HepG2 (cell line): ENCODE measurements around the gene NABP1. TPM values are rescaled to one million over a fixed set of nuclear protein-coding genes. Genes with fewer than 3 reads are reported as not detected.
A peak's percentile ranks its signal among the peaks of the same experiment; 100 is the strongest.

Experiments
- CEBPB ChIP-seq: IDR thresholded peaks from 2 replicates; pipeline ENCODE4 v1.6.1; 2011; ENCODE audit warnings: low read depth, low read length, improper control_type of control experiment, borderline replicate concordance
- CREM ChIP-seq, 2 experiments: sonication (generic) in 1 of 2; formaldehyde crosslinking in 1 of 2; IDR thresholded peaks; 2 replicates each; pipeline versions ENCODE4 v1.4.0 to v1.6.1; 2016 to 2020; ENCODE audit warnings: antibody characterized with exemption in 1 of 2, mild to moderate bottlenecking in 1 of 2, missing genetic modification reagents in 1 of 2
- E2F2 ChIP-seq: sonication (generic); formaldehyde crosslinking; IDR thresholded peaks from 2 replicates; pipeline ENCODE4 v1.4.0; 2020; ENCODE audit warnings: missing genetic modification reagents, borderline replicate concordance
- FOXA1 ChIP-seq, 2 experiments: fragments of 450-650 bp in 1 of 2; sonication (generic) in 1 of 2; formaldehyde crosslinking in 1 of 2; IDR thresholded peaks; 2 replicates each; pipeline versions ENCODE4 v1.4.0 to v1.6.1; 2016 to 2020; ENCODE audit warnings: missing genetic modification reagents in 1 of 2
- FOXP1 ChIP-seq, 2 experiments: fragments of 450-650 bp in 1 of 2; IDR thresholded peaks; 2 replicates each; pipeline ENCODE4 v1.6.1; 2017 to 2018; ENCODE audit warnings: antibody characterized with exemption in 1 of 2
- GMEB2 ChIP-seq: IDR thresholded peaks from 2 replicates; pipeline ENCODE4 v1.6.1; 2016; ENCODE audit warnings: missing biosample characterization, missing genetic modification reagents, low read depth
- HMG20A ChIP-seq: IDR thresholded peaks from 2 replicates; pipeline ENCODE4 v1.6.1; 2016; ENCODE audit warnings: borderline replicate concordance
- PLRG1 ChIP-seq: fragments of 450-650 bp; conservative IDR thresholded peaks from 2 replicates; pipeline ENCODE4 v1.6.1; 2016
- POLR2AphosphoS2 ChIP-seq: IDR thresholded peaks from 2 replicates; pipeline ENCODE4 v1.6.1; 2011; ENCODE audit warnings: low read depth, low read length, improper control_type of control experiment
- SNAPC4 ChIP-seq: sonication (generic); formaldehyde crosslinking; IDR thresholded peaks from 2 replicates; pipeline ENCODE4 v1.4.0; 2020; ENCODE audit warnings: mild to moderate bottlenecking, missing genetic modification reagents
- SP140L ChIP-seq: sonication (generic); formaldehyde crosslinking; IDR thresholded peaks from 2 replicates; pipeline ENCODE4 v1.4.0; 2020; ENCODE audit warnings: missing genetic modification reagents, borderline replicate concordance
- TCF7 ChIP-seq: sonication (generic); IDR thresholded peaks from 2 replicates; pipeline ENCODE4 v1.6.1; 2016; ENCODE audit warnings: antibody characterized with exemption, low read depth
- TRIM22 ChIP-seq: fragments of 450-650 bp; IDR thresholded peaks from 2 replicates; pipeline ENCODE4 v1.6.1; 2017
- ZNF451 ChIP-seq: sonication (generic); formaldehyde crosslinking; IDR thresholded peaks from 2 replicates; pipeline ENCODE4 v1.5.0; 2020; ENCODE audit warnings: mild to moderate bottlenecking, missing genetic modification reagents
- ZNF710 ChIP-seq: sonication (generic); formaldehyde crosslinking; IDR thresholded peaks from 2 replicates; pipeline ENCODE4 v1.5.0; 2020; ENCODE audit warnings: mild to moderate bottlenecking, missing genetic modification reagents, borderline replicate concordance
- ZNF737 ChIP-seq: sonication (generic); formaldehyde crosslinking; IDR thresholded peaks from 2 replicates; pipeline ENCODE4 v1.5.0; 2020; ENCODE audit warnings: missing genetic modification reagents, mild to moderate bottlenecking, borderline replicate concordance
- ZNF879 ChIP-seq: sonication (generic); formaldehyde crosslinking; IDR thresholded peaks from 2 replicates; pipeline ENCODE4 v1.8.1; 2023; ENCODE audit warnings: missing genetic modification reagents
- polyA plus RNA-seq, 8 experiments: library from polyadenylated mRNA; depleted of rRNA in 3 of 8; stranded (reverse) in 7 of 8; unstranded in 1 of 8; fragments of >200 nt; fragmentation: Illumina TruSeq in 4 of 8; extraction: Trizol in 4 of 8; gene quantifications; 2 replicates each; pipeline versions ENCODE4 v1.2.1 to v1.2.3, GENCODE V29; 2011 to 2016; ENCODE audit warnings: low read depth in 4 of 8, missing spikeins in 1 of 8, mixed read lengths in 1 of 8; ENCODE audit not compliant: insufficient read depth in 1 of 8
- total RNA-seq, 5 experiments: library from RNA; depleted of rRNA; stranded (reverse); fragments of >200 nt; fragmentation: Illumina TruSeq; extraction: Trizol; gene quantifications; 2 replicates each; pipeline ENCODE4 v1.2.3, GENCODE V29; 2016; ENCODE audit warnings: low read depth in 1 of 5

Gene NABP1
- total and polyA plus RNA-seq, 2 of the 13 experiments (the other 11 are each of a cell fraction or from before 2014, with no cell fraction given), result 14.9 to 19.8 TPM

- TF ChIP-seq SNAPC4 (CRISPR knock-in tag) (peak; percentile 25; the same call in 1 of the 2 replicates), FOXA1 (IDR thresholded peaks at IDR 0.05) (no peak), FOXA1 (CRISPR knock-in tag; IDR thresholded peaks at IDR 0.05) (peak; percentile 53), FOXP1 (IDR thresholded peaks at IDR 0.05) (no peak), FOXP1 (CRISPR knock-in tag; IDR thresholded peaks at IDR 0.05) (peak; percentile 36), CREM (IDR thresholded peaks at IDR 0.05) (no peak), CREM (CRISPR knock-in tag; IDR thresholded peaks at IDR 0.05) (no peak), TCF7 (no peak), TRIM22 (no peak), ZNF879 (CRISPR knock-in tag) (no peak), ZNF737 (no peak), HMG20A (CRISPR knock-in tag) (peak; percentile 77; the same call in 1 of the 2 replicates), ZNF451 (CRISPR knock-in tag) (no peak; the same call in 1 of the 2 replicates), SP140L (no peak; the same call in 1 of the 2 replicates), ZNF710 (CRISPR knock-in tag) (no peak; the same call in 1 of the 2 replicates), CEBPB (no peak), POLR2AphosphoS2 (peak; percentile 95; the same call in 1 of the 2 replicates), PLRG1 (no peak), E2F2 (CRISPR knock-in tag) (peak; percentile 84; the same call in 1 of the 2 replicates), GMEB2 (CRISPR knock-in tag) (peak; percentile 83)
Observed at GRCh38 chr2:191677646-191678436, at the start of gene NABP1 (continued).
